Measurements from ENCODE around the gene BANK1.

Gene BANK1

GRCh38 chr4:101967697-101968346, 177.3 kb downstream of the BANK1 start:
- DNase-seq: no peak

- no peak for DNase-seq
Measured at GRCh38 chr4:101968364-101968763, 177.8 kb downstream of the BANK1 start.

- DNase-seq: no peak
Measured at GRCh38 chr4:101969965-101970364, 179.4 kb downstream of the BANK1 start.

- DNase-seq: no peak
Measured at GRCh38 chr4:101970547-101971155, 180.1 kb downstream of the BANK1 start.

DNA sequence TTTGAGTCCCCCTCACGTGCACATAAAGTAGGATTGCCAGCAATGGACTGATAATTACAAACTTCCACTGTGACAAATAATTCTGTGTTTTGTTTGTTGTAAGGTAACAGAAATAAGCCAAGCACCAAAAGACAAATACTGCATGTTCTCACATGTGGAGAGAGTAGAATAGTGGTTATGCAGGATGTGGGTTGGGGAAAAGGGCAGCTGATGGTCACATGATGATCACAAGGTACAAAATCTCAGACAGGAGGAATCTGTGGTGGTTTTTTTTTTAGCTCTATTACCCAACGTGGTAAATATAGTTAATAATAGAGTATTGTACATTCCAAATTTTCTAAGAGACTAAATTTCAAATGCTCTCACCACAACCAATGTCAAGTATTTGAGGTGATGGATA, 182.3 kb downstream of the BANK1 start:
- DNase-seq: no peak

DNA sequence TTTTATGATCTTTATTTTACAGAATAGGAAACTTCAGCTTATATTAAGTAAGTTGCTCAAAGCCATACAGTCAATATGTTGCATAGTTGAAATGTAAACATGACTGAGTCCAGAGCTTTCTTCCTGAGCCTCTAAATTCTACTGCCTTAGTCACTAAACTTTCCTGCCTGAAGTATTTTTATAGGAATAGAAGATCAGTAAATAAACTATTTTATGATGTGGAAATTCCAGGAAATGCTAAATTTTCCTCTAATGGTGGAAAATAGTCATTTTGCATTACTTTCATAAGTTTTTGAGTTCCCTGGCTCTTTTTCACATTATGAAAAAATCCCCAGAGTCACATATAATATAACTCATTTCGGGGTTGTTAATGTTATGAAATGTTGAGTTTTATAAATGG, 182.8 kb downstream of the BANK1 start:
- DNase-seq: no peak

DNA sequence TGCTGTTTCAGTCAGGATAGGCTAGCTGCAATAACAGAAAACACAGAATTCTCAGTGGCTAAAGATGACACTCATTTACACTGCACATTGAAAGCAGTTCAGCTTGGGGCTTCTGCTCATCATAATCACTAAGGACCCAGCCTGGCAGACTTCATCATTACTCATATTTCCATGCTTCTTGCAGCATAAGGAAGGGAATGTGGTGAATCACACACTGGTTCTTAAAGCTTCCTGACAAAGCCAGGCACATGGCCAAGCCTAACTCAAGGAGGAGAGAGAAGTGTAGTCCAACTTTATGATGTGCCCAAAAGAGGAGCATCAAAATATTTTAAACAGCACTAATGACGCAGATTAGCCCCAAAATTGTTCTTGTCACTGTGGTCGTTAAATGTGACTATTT, 186.5 kb downstream of the BANK1 start:
- DNase-seq: no peak

- DNase-seq: no peak
Measured at GRCh38 chr4:101981756-101982155, 191.2 kb downstream of the BANK1 start.

- DNase-seq: no peak
Measured at GRCh38 chr4:101983835-101984234, 193.3 kb downstream of the BANK1 start.

GRCh38 chr4:101987623-101988243, 197.2 kb downstream of the BANK1 start:
- DNase-seq: no peak

DNA sequence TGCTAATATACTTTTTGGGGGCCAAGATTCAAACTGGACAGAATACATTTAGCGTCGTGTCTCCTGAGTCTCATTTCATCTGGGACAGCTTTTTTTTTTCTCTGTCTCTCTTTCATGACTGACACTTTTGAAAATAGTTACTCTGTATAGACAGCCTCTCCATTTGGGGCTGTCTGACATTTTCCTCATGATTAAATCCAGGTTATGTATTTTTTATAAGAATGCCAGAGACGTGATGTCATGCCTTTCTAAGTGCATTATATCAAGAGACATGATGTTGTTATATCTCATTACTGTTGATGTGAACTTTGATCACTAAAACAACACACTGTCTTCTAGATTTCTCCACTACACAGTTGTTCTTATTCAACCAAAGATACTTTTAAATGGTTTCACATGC, 199.0 kb downstream of the BANK1 start:
- no peak for DNase-seq

GRCh38 chr4:101992446-101992845, 201.9 kb downstream of the BANK1 start:
- DNase-seq: no peak

DNA sequence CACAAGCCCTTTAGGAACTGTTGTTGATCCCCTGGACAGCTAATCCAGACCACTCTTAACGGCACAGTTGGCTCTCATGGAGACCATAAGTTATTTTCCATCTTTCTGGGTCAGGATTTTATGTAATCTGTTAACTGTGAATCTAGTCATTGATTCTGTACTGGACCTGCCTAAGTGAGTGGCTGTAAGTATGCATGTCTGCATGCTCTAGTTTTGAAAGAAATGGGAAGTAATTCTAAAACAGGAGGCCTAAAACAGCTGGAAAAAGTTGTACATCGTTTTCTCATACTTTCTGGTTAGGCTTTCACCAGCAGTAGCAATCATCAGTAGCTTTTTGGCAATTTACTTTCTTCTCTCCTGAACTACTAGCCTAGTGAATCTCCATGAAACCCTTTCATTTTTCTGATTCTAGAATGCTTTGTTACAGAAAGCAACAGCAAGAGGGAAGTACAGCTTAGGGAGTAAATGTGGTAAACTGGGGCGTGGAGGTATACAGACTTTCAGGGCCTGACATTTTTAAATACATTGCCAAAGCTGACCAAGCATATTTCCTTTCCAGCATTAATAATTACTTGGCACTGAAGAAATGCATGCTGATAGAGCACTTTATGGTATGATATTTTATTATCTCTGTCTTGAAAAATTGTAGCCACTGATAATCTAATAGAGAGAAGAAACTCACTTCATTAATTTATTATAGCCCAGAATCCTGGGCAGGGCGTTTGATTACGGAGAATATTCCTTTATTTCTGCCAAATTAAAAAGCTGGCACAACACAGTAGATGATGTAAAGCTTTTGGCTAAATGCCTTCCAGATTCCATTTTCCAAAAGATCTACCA, 202.7 kb downstream of the BANK1 start:
- DNase-seq: no peak

DNA sequence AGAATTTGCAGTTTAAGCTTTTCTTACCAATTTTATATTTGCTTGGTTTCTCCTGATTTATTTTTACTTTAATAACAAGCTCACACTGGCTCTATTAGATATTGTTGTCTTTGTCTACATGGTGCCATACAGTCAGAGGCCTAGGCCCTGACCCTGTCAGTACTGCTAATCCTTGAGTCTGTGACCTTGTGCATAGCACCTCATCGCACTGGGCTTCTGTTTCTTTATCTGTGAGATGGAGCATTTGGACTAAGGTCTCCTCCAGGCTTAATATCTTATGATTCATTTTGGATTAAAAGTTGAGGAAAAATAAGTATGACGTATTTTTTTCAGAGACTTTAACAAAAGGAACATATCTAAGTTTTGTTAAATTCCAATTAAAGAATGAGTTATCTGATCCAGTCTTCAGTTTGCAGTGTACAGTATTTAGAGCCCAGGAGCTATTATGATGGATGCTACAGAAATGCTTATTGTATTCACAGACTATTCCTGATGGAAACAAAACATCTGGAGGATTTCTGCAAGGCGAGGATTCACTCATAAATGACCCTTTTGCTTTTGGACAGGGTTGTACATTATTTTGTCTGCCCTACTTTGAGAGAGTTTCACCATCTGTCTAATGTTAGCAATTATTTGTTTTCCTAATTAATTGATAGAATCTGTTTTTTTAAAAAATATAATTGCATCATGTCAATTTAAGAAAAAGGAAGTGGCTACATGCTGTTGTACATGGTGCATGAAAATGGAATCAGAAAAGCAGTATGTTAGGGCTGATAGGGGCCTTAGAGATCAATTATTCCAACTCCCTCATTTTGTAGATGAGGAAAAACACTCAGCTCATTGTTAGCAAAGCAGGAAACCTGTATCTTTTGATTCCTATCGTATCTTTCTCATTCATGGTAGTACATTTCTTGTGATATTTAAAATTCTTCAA, 203.6 kb downstream of the BANK1 start:
- DNase-seq: no peak

- DNase-seq: no peak
Measured at GRCh38 chr4:102007959-102008425, 217.5 kb downstream of the BANK1 start.

DNA sequence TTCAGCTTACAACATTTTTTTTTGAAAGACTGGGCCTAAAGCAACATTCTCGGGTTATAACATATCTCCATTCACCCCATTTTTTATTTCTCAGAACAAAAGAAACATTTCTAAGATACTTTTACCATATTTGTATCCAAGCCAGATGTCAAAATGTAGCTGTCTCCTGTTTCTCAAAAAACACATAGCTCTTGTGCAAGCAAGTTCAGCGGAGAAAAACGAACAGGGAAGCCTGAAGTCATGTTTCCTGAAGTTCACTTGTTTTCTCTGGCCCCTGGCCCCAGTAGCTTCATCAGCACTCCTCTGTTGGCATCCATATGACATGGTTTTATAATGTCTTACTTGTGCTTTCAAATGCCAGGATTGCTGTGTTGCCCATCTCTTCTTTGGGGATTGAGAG, 218.2 kb downstream of the BANK1 start:
- no peak for DNase-seq

DNA sequence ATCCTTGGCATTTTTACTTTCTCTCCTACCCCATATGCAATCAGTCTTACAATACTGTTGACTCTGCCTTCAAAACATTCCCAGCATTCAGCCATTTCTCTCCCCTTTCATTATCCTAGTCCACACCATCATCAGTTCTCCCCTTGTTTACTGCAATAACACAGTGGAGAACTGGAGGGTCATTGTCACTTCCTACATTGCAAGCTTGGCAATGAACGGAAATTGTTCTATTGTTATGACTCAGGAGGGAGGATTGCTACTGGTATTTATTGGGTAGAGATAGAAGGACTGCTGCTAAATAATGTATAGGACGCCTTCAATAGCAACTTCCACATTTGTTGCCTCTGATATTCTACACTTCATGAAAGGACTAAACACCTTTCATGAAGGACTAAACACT, 231.8 kb downstream of the BANK1 start:
- no peak for DNase-seq

GRCh38 chr4:102027961-102028360, 237.4 kb downstream of the BANK1 start:
- no peak for DNase-seq

- DNase-seq: no peak
Measured at GRCh38 chr4:102031406-102031805, 240.9 kb downstream of the BANK1 start.

GRCh38 chr4:102036016-102036415, 245.5 kb downstream of the BANK1 start:
- no peak for DNase-seq

DNA sequence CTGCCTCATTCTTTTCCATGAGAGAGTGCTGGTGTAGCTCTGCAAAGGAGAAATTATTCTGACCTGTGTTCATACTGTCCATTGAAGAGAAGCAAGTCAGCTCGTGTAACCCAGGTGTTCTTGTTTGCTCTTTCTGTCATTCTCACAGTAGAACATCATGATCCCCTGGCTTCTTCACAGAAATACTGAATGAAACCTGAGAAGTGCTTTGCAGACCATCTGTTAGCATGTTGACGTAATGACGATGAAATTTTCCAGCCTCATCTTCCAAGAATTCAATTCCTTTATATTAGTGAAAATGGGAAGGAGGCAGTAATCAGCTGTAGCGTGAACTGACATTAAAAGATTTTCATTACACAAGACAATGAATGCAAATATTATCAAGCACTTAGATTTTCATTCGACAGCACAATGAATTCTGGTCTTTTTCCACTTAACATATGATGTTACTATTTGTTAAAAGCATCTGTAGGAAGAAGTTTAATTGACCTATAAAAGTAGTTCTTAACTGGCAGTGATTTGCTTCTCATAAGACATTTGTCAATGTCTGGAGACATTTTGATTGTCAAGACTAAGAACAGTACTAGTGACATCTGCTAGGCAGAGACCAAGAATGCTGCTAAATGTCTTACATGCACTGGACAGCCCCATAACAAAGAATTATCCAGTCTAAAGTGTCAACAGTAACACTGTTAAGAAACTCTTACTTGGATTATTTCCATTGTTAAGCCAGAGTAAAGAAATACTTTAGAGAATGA, 246.3 kb downstream of the BANK1 start:
- DNase-seq: no peak

DNA sequence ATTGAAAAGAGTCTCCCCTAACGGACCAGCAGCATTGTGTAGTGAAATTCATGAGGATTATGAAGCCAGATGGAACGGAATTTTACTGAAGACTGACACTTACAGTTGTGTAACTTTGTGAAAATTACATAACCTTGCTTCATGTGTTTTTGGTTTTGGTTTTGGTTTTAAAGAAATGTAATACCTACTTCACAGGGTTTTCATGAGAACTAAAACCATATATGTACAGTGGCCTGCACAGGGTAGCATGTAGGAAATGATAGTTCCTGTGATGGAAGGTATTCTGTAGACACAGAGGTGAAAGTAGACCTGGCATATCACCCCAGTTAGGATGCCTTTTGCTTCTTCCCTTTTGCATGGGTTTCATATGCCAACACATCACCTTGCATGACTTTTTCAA, 247.0 kb downstream of the BANK1 start:
- no peak for DNase-seq

Measured in T-helper 9 cell (primary cell).